Measurements from ENCODE around the gene NRXN3. TPM values are rescaled to one million over a fixed set of nuclear protein-coding genes. Genes with fewer than 3 reads are reported as not detected.

Gene NRXN3
- total RNA-seq, 1 experiment from 2014 or later = not detected

DNA sequence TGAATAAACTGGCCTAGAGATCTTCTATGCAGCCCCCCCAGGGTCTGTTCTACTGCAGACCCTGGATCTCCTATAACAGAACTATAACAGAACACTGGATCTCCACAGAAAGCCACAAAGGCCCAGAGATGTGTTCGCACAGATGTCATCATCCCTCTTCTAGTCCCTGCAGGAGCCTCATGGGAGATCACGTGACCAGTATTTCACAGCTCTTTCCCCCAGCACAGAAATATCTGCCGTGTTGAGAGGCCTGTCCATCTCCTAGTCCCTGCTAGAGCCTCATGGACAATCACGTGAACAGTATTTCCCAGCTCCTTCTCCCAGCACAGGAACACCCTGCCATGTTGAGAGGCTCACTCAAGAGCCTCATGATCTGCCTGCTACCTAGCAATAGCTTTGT is 331.7 kb downstream of the NRXN3 start (continued):
- no peak for TF ChIP-seq SIN3A (IDR thresholded peaks at IDR 0.05; ENCODE audit: low read depth)
- TF ChIP-seq EZH2 (IDR thresholded peaks at IDR 0.05) = no peak
- TF ChIP-seq SP1 (IDR thresholded peaks at IDR 0.05; ENCODE audit: low read depth) = no peak
- TF ChIP-seq JUND (IDR thresholded peaks at IDR 0.05) = no peak
- no peak for TF ChIP-seq ELF1 (IDR thresholded peaks at IDR 0.05; ENCODE audit: borderline replicate concordance, low read depth)
- no peak for TF ChIP-seq CEBPB (IDR thresholded peaks at IDR 0.05; ENCODE audit: low read depth)
- TF ChIP-seq ZFX (IDR thresholded peaks at IDR 0.05) = no peak
- TF ChIP-seq, protein P1, sequence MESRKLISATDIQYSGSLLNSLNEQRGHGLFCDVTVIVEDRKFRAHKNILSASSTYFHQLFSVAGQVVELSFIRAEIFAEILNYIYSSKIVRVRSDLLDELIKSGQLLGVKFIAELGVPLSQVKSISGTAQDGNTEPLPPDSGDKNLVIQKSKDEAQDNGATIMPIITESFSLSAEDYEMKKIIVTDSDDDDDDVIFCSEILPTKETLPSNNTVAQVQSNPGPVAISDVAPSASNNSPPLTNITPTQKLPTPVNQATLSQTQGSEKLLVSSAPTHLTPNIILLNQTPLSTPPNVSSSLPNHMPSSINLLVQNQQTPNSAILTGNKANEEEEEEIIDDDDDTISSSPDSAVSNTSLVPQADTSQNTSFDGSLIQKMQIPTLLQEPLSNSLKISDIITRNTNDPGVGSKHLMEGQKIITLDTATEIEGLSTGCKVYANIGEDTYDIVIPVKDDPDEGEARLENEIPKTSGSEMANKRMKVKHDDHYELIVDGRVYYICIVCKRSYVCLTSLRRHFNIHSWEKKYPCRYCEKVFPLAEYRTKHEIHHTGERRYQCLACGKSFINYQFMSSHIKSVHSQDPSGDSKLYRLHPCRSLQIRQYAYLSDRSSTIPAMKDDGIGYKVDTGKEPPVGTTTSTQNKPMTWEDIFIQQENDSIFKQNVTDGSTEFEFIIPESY (IDR thresholded peaks at IDR 0.05; ENCODE audit: extremely low read depth, insufficient replicate concordance, low read length) = no peak

DNA sequence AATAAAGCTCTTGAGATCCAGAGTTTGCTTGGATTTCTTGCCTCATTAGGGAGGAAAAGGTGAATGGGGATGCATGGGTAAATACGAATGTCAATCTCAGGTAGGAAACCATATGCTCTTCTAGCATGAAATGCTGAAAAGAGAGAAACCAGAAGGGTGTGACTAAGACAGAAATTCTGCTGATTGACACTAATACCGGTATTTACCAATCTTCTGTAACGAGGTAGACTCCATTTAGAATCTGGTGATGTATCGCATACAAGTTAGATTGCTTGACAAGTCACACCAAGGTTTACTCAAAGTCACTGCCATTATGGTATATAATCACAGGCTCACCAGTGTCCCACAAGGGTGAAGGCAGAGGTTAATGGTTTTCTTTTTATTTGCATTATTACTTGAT is 337.9 kb downstream of the NRXN3 start:
- Histone ChIP-seq H3K9ac (ENCODE audit: low read length) (no peak overlapping the region), H3K9me2 (ENCODE audit: insufficient read depth) (no peaks in the 10 kb centered on the region), H3K4me1 (ENCODE audit: control insufficient read depth in 1 of 2, insufficient read depth in 2 of 2, low read length in 2 of 2) (no peaks in the 10 kb centered on the region), H3K4me2 (ENCODE audit: low read length) (no peak overlapping the region), H3K36me3 (ENCODE audit: control insufficient read depth in 1 of 2, insufficient read depth in 2 of 2, low read length in 2 of 2) (no peaks in the 10 kb centered on the region), H3K27ac (ENCODE audit: low read depth, low read length) (no peak overlapping the region), H2AFZ (ENCODE audit: low read depth, low read length, poor library complexity, severe bottlenecking) (no peak overlapping the region), H3K4me3 (replicated peaks in 1 of 2; ENCODE audit: low read depth in 1 of 2, low read length in 2 of 2) (no peak overlapping the region), H4K20me1 (ENCODE audit: insufficient read depth) (no peaks in the 10 kb centered on the region), H3K9me3 (ENCODE audit: control insufficient read depth in 1 of 2, insufficient read depth in 1 of 2, low read depth in 1 of 2, low read length in 2 of 2) (no peaks in the 10 kb centered on the region), H3K79me2 (ENCODE audit: insufficient read depth, low read length) (no peaks in the 10 kb centered on the region), H3K27me3 (ENCODE audit: insufficient read depth, low read length) (no peaks in the 10 kb centered on the region)
- ChIA-PET POLR2A (no interaction called here), RAD21 (ENCODE audit: low non-redundant PET in 1 of 2, low total read pairs in 2 of 2, uncharacterized antibody in 2 of 2, unreplicated experiment in 2 of 2) (no interaction called here), CTCF (no interaction called here)
- DNase-seq (ENCODE audit: low read depth, low spot score) (no peak), ATAC-seq (no peak)
- no peak for TF ChIP-seq EGR1 (IDR thresholded peaks at IDR 0.05; ENCODE audit: low read depth)
- TF ChIP-seq RAD21 (IDR thresholded peaks at IDR 0.05; ENCODE audit: low read depth) = no peak
- no peak for TF ChIP-seq SIN3A (IDR thresholded peaks at IDR 0.05; ENCODE audit: low read depth)
- TF ChIP-seq, protein P2, sequence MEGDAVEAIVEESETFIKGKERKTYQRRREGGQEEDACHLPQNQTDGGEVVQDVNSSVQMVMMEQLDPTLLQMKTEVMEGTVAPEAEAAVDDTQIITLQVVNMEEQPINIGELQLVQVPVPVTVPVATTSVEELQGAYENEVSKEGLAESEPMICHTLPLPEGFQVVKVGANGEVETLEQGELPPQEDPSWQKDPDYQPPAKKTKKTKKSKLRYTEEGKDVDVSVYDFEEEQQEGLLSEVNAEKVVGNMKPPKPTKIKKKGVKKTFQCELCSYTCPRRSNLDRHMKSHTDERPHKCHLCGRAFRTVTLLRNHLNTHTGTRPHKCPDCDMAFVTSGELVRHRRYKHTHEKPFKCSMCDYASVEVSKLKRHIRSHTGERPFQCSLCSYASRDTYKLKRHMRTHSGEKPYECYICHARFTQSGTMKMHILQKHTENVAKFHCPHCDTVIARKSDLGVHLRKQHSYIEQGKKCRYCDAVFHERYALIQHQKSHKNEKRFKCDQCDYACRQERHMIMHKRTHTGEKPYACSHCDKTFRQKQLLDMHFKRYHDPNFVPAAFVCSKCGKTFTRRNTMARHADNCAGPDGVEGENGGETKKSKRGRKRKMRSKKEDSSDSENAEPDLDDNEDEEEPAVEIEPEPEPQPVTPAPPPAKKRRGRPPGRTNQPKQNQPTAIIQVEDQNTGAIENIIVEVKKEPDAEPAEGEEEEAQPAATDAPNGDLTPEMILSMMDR (IDR thresholded peaks at IDR 0.05 in 2 of 3, conservative IDR thresholded peaks at IDR 0.05 in 1 of 3; ENCODE audit: borderline replicate concordance in 1 of 3, insufficient read depth in 1 of 3, low read depth in 2 of 3, low read length in 2 of 3) = no peak
- no TSS peak for BruUV-seq (replicated peaks)
- intact Hi-C loops (cut with micrococcal nuclease) = no loop called here

Measured in HCT116 (cell line).